ENCODE results near the gene TMPRSS11B.

TMPRSS11B gene

GRCh38 chr4:68278029-68278428 is 32.5 kb upstream of the TMPRSS11B start:
- no peak for TF ChIP-seq CTCF (IDR thresholded peaks at IDR 0.05; ENCODE audit: insufficient read depth, low read length, poor library complexity, severe bottlenecking)
- DNase-seq (ENCODE audit: extremely low read depth, insufficient read length): no peak
- Histone ChIP-seq H3K4me3 (replicated peaks; ENCODE audit: low read depth, low read length) (no peak overlapping the region), H3K36me3 (ENCODE audit: control insufficient read depth, insufficient read depth, low read length) (no peaks in the 10 kb centered on the region), H3K27me3 (replicated peaks; ENCODE audit: control insufficient read depth, insufficient read depth, low read length) (no peaks in the 10 kb centered on the region)

GRCh38 chr4:68277627-68278026 is 32.1 kb upstream of the TMPRSS11B start:
- no peak for DNase-seq (ENCODE audit: extremely low read depth, insufficient read length)
- TF ChIP-seq CTCF (IDR thresholded peaks at IDR 0.05; ENCODE audit: insufficient read depth, low read length, poor library complexity, severe bottlenecking): no peak

GRCh38 chr4:68272860-68273259 is 27.4 kb upstream of the TMPRSS11B start:
- no peak overlapping the region for H3K4me3 ChIP-seq (replicated peaks; ENCODE audit: low read depth, low read length)
- no peak for TF ChIP-seq CTCF (IDR thresholded peaks at IDR 0.05; ENCODE audit: insufficient read depth, low read length, poor library complexity, severe bottlenecking)
- DNase-seq (ENCODE audit: extremely low read depth, insufficient read length): no peak
- H3K36me3 ChIP-seq (ENCODE audit: control insufficient read depth, insufficient read depth, low read length): no peaks in the 10 kb centered on the region
- no peaks in the 10 kb centered on the region for H3K27me3 ChIP-seq (replicated peaks; ENCODE audit: control insufficient read depth, insufficient read depth, low read length)

More at GRCh38 chr4:68277627-68278026, 32.1 kb upstream of the TMPRSS11B start:
- Histone ChIP-seq H3K27me3 (replicated peaks; ENCODE audit: control insufficient read depth, insufficient read depth, low read length) (no peaks in the 10 kb centered on the region), H3K36me3 (ENCODE audit: control insufficient read depth, insufficient read depth, low read length) (no peaks in the 10 kb centered on the region), H3K4me3 (replicated peaks; ENCODE audit: low read depth, low read length) (no peak overlapping the region)

- Histone ChIP-seq H3K27me3 (replicated peaks; ENCODE audit: control insufficient read depth, insufficient read depth, low read length) (no peaks in the 10 kb centered on the region), H3K4me3 (replicated peaks; ENCODE audit: low read depth, low read length) (no peak overlapping the region), H3K36me3 (ENCODE audit: control insufficient read depth, insufficient read depth, low read length) (no peaks in the 10 kb centered on the region)
- TF ChIP-seq CTCF (IDR thresholded peaks at IDR 0.05; ENCODE audit: insufficient read depth, low read length, poor library complexity, severe bottlenecking): no peak
- DNase-seq (ENCODE audit: extremely low read depth, insufficient read length): no peak
These were observed 26.9 kb upstream of the TMPRSS11B start for GRCh38 chr4:68272380-68272779.

GRCh38 chr4:68271851-68272357 is 26.4 kb upstream of the TMPRSS11B start:
- Histone ChIP-seq H3K4me3 (replicated peaks; ENCODE audit: low read depth, low read length) (no peak overlapping the region; the same call in 1 of the 2 replicates), H3K36me3 (ENCODE audit: control insufficient read depth, insufficient read depth, low read length) (no peaks in the 10 kb centered on the region), H3K27me3 (replicated peaks; ENCODE audit: control insufficient read depth, insufficient read depth, low read length) (no peaks in the 10 kb centered on the region)
- TF ChIP-seq CTCF (IDR thresholded peaks at IDR 0.05; ENCODE audit: insufficient read depth, low read length, poor library complexity, severe bottlenecking): peak; percentile 64
- DNase-seq (ENCODE audit: extremely low read depth, insufficient read length): peak; percentile 27

GRCh38 chr4:68267433-68267944 is 22.0 kb upstream of the TMPRSS11B start:
- no peak overlapping the region for H3K4me3 ChIP-seq (replicated peaks; ENCODE audit: low read depth, low read length)
- no peaks in the 10 kb centered on the region for H3K27me3 ChIP-seq (replicated peaks; ENCODE audit: control insufficient read depth, insufficient read depth, low read length)
- no peaks in the 10 kb centered on the region for H3K36me3 ChIP-seq (ENCODE audit: control insufficient read depth, insufficient read depth, low read length)
- no peak for TF ChIP-seq CTCF (IDR thresholded peaks at IDR 0.05; ENCODE audit: insufficient read depth, low read length, poor library complexity, severe bottlenecking)
- DNase-seq (ENCODE audit: extremely low read depth, insufficient read length): no peak

All from GM06990 (cell line).